HG03095 (cell line): ENCODE measurements around the gene TEN1.

Experiments
- ATAC-seq: cut with Tn5 transposase; IDR thresholded peaks from one replicate; pipeline ENCODE4 v1.9.1; 2021; ENCODE audit warnings: moderate library complexity; ENCODE audit not compliant: unreplicated experiment

Gene TEN1

DNA sequence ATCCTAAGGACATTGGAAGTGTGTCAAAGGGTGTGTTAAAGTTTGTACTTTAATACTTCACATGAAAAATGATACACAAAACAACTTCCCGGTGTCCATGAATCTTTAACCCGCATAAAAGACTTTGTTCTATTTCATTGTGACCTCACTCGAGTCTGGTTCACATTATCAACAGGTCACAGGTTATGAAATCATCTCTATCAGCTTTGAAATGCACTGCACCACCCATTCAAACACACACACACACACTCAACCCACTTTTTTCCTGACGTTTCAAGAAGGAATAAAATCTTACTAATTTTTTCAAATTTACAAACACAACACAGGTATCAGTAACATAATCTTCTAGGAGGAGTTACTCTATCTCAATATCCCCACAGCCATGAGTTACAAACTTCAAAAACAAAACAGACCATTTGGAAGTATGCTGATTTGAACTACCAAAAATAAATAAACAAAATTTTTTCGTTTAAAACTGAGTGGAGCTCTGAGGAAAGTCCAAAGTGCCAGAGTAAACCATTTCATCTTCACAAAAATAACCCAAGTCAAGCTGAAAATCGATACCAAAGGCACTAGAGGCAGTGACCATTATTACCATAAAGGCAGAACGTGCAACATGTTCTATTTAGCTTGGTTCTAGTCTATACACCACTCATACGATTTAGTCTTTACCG, 2.7 kb upstream of the TEN1 start:
- ATAC-seq = no peak

GRCh38 chr17:75979705-75980187, 706 bp downstream of the TEN1 start:
- peak; percentile 17 for ATAC-seq

- ATAC-seq = no peak
Observed at GRCh38 chr17:75980188-75981018, 1.4 kb downstream of the TEN1 start.

DNA sequence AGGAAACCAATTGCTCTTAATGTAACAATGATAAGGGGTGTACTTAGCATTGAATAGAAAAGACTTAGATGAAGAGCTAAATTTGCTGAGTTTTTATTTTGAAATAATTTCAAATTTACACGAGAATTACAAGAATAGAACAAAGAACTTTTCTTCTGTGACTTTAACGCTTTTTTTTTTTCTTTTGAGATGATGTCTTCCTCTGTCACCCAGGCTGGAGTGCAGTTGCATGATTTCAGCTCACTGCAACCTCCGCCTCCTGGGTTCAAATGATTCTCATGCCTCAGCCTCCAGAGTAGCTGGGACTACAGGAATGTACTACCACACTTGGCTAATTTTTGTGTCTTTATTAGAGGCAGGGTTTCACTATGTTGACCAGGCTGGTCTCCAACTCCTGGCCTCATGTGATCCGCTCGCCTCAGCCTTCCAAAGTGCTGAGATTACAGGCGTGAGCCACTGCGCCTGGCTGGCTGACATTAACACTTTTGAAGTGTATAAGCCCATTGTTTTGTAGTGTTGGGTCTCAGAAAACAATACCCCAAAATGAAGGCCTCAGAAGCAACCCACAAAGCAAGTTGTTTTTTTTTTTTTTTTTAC, 2.1 kb downstream of the TEN1 start:
- no peak for ATAC-seq

GRCh38 chr17:75983501-75984181, 4.6 kb downstream of the TEN1 start:
- ATAC-seq = no peak

DNA sequence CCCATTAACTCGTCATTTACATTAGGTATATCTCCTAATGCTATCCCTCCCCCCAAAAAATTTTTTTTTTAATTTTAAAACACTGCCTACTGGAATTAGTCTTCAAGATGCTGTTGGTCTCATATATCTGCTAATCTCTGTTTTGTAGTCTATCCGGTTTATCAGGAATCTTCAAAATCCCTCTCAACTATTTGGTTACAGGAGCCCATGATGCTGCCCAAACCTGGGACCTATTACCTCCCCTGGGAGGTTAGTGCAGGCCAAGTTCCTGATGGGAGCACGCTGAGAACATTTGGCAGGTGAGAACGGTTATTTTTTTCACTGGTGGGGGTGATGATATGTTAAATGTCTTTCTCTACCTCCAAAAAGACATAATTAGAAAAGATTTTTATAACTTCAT, 6.9 kb downstream of the TEN1 start:
- no peak for ATAC-seq

GRCh38 chr17:75987041-75987440, 8.0 kb downstream of the TEN1 start:
- ATAC-seq = no peak

- ATAC-seq = no peak
Observed at GRCh38 chr17:75991396-75991795, 12.4 kb downstream of the TEN1 start.

DNA sequence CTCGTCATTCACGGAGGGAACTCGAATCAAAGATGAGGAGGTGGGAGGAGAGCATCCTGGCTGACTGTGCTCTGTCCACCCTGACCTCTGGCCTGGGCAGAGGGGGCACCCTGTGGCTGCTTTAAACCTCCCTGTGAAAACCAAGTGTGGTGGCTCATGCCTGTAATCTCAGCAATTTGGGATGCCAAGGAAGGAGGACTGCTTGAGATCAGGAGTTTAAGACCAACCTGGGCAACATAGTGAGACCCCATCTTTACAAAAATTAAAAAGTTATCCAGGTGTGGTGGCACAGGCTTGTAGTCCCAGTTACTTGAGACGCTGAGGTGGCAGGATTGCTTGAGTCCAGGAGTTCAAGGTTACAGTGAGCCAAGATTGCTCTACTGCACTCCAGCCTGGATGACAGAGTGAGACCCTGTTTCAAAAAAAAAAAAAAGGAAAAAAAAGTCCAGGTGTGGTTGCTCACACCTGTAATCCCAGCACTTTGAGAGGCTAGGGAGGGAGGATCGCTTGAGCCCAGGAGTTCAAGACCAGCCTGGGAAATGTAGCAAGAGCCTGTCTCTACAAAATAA, 15.8 kb downstream of the TEN1 start:
- ATAC-seq = no peak

- no peak for ATAC-seq
Observed at GRCh38 chr17:75995385-75995925, 16.4 kb downstream of the TEN1 start.

GRCh38 chr17:75996665-75997590, 17.9 kb downstream of the TEN1 start:
- ATAC-seq = no peak

DNA sequence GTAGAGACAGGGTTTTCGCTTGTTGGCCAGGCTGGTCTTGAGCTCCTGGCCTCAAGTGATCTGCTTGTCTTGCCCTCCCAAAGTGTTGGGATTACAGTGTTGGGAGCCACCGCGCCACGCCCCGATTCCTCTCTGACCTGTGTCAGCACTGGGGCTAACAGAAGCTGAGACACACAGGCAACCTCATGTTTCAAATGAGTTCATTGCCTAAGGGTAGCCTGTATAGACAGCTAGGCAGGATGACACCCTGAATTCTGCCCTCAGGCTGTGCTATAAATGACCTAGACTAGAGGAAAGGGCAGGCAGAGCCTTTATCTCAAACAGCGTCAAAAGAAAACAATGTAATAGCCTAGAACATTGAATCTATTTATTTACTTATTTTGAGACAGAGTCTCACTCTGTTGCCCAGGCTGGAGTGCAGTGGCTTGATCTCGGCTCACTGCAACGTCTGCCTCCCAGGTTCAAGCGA, 19.3 kb downstream of the TEN1 start:
- ATAC-seq = no peak

DNA sequence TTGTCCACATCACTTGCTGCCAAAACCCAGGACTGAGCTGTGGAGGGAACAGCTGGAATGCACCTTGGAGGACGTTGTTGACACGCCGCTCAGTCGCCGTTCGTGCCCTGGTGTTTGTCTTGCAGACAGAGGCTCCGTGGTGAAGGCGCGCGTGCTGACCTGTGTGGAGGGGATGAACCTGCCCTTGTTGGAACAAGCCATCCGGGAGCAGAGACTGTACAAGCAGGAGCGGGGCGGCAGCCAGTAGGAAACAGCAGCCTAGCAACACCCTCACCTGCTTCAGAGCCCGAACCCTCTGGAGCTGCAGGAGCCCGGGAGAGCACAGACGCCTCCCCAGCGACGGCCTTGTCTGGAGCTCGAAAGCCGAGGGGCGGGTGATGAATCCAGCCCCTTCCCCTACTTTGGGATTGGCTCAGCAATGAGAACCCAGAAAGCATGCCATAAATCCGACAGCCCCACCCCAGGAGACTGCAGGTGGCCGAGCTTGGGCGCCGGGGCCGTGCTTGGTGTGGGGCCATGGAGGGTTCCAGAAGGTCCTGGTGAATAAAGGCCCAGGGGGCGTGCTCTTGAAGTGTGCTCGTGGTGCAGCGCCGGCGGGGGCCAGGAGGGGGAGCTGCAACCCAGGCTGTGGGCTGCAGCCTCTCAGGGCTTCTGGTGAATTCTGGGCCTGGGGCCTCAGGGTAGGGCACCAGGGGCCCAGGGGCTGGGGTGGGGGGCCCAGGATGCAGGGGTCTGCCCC, 21.1 kb downstream of the TEN1 start:
- no peak for ATAC-seq

GRCh38 chr17:76000755-76001521, 21.9 kb downstream of the TEN1 start, which contains the start of gene CDK3:
CDK3 (plus strand) TSS chr17:76000855; CDS start chr17:76001426, 571 bp downstream.
- ATAC-seq = no peak

- no peak for ATAC-seq
Observed at GRCh38 chr17:76002100-76002499, 23.1 kb downstream of the TEN1 start.

GRCh38 chr17:76003915-76004314, 24.9 kb downstream of the TEN1 start:
- ATAC-seq = no peak

DNA sequence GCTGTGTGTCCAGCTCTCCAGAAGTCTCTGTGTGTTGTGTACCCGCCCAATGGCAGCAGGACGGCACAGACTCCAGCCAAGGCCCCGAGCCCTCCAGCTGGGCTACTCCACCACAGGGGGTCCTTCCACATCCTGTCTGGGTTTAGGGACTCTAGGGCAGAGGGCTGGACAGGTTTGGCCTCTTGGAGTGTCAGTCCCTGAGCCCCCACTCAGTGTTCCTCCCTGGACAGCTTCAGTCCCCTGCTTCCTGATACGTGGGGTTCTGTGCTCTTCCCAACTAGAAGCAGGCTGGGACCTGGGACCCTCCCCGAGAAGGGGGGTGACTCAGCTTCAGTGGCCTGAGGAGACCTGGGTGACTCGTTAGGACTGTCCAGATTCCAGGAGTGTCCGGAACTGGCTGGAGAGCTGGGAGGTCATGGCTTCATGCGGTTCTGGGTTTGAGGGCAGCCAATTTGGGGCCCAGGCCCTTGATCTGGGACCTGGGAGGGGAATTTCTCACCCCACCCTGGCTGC, 25.8 kb downstream of the TEN1 start:
- no peak for ATAC-seq
